Measurements from ENCODE around the gene TYROBP.
"Not testable (repeated sequence)": the region's sequence is repeated elsewhere in the genome, so short reads cannot be mapped to it uniquely, and the experiment has no call there.

TYROBP gene

GRCh38 chr19:35908010-35908441 lies at the start of gene TYROBP:
Gene TYROBP, minus strand, starts transcription at chr19:35908295. Its CDS starts 67 bp downstream, at chr19:35908228.
- H3K4me3 ChIP-seq (ENCODE audit: low read depth, low read length), result peak within 1 kb of the TSS; percentile 5
- TF ChIP-seq, protein P1, sequence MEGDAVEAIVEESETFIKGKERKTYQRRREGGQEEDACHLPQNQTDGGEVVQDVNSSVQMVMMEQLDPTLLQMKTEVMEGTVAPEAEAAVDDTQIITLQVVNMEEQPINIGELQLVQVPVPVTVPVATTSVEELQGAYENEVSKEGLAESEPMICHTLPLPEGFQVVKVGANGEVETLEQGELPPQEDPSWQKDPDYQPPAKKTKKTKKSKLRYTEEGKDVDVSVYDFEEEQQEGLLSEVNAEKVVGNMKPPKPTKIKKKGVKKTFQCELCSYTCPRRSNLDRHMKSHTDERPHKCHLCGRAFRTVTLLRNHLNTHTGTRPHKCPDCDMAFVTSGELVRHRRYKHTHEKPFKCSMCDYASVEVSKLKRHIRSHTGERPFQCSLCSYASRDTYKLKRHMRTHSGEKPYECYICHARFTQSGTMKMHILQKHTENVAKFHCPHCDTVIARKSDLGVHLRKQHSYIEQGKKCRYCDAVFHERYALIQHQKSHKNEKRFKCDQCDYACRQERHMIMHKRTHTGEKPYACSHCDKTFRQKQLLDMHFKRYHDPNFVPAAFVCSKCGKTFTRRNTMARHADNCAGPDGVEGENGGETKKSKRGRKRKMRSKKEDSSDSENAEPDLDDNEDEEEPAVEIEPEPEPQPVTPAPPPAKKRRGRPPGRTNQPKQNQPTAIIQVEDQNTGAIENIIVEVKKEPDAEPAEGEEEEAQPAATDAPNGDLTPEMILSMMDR (IDR thresholded peaks at IDR 0.05; ENCODE audit: borderline replicate concordance, insufficient read depth, low read depth, low read length), result no peak

DNA sequence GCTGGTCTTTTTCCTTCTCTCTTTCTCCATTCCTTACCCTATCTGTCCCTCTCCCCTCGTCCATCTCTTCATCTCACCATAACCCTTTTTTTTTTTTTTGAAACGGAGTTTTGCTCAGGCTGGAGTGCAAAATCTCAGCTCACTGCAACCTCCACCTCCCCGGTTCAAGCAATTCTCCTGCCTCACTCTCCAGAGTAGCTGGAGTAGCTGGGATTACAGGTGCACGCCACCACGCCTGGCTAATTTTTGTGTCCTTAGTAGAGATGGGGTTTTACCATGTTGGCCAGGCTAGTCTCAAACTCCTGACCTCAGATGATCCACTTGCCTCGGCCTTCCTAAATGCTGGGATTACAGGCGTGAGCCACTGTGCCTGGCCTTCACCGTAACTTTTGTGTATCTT lies 49.3 kb upstream of the TYROBP start:
- H3K4me3 ChIP-seq (ENCODE audit: low read depth, low read length), result not testable (repeated sequence)

GRCh38 chr19:35955881-35956634 lies 48.0 kb upstream of the TYROBP start:
- TF ChIP-seq, protein P1 (IDR thresholded peaks at IDR 0.05; ENCODE audit: borderline replicate concordance, insufficient read depth, low read depth, low read length), result no peak
- no peak overlapping the region for H3K4me3 ChIP-seq (ENCODE audit: low read depth, low read length)

DNA sequence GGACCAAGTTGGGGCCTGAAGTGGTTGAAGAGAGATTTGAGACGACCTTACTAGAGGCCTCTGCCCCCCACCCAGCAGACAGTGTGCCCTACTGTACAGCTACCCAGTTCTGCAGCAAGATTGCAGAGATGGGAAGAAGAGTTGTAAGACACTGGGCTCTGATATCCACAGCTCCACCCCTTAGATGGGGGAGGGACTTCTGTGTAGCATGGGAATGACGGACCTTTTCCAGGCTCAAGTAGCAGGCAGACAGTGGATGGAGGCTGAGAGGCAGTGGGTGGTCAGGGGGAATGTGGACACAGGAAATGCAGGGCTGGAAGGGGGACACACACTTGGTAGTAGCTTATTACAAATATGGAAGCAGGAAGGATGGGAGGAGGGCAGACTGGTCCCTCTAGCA lies 41.0 kb upstream of the TYROBP start:
- H3K4me3 ChIP-seq (ENCODE audit: low read depth, low read length), result no peak overlapping the region
- TF ChIP-seq, protein P1 (IDR thresholded peaks at IDR 0.05; ENCODE audit: borderline replicate concordance, insufficient read depth, low read depth, low read length), result no peak

- no peak overlapping the region for H3K4me3 ChIP-seq (ENCODE audit: low read depth, low read length)
- TF ChIP-seq, protein P1 (IDR thresholded peaks at IDR 0.05; ENCODE audit: borderline replicate concordance, insufficient read depth, low read depth, low read length), result no peak
These were observed 38.1 kb upstream of the TYROBP start for GRCh38 chr19:35946203-35946602.

- TF ChIP-seq, protein P1 (IDR thresholded peaks at IDR 0.05; ENCODE audit: borderline replicate concordance, insufficient read depth, low read depth, low read length), result no peak
- H3K4me3 ChIP-seq (ENCODE audit: low read depth, low read length), result no peak overlapping the region
These were observed 37.2 kb upstream of the TYROBP start for GRCh38 chr19:35945121-35945790.

DNA sequence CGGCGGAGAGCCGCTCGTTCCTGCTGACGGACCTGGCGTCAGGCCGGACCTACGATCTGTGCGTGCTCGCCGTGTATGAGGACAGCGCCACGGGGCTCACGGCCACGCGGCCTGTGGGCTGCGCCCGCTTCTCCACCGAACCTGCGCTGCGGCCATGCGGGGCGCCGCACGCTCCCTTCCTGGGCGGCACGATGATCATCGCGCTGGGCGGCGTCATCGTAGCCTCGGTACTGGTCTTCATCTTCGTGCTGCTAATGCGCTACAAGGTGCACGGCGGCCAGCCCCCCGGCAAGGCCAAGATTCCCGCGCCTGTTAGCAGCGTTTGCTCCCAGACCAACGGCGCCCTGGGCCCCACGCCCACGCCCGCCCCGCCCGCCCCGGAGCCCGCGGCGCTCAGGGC lies 36.5 kb upstream of the TYROBP start:
- TF ChIP-seq, protein P1 (IDR thresholded peaks at IDR 0.05; ENCODE audit: borderline replicate concordance, insufficient read depth, low read depth, low read length), result no peak
- no peak overlapping the region for H3K4me3 ChIP-seq (ENCODE audit: low read depth, low read length)

Measured in GM12875 (cell line).